HFF-Myc (cell line): ENCODE data around the gene BAX.
"Not testable (repeated sequence)": the region's sequence is repeated elsewhere in the genome, so short reads cannot be mapped to it uniquely, and the experiment has no call there.

Source experiments
- DNase-seq: peaks from one replicate; pipeline ENCODE4 v3.0.0-alpha.2; 2011; ENCODE audit warnings: low read depth; ENCODE audit errors: extremely low read depth
- H3K4me3 ChIP-seq: replicated peaks from 2 replicates; pipeline ENCODE4 v1.5.1; 2011; ENCODE audit warnings: low read depth, mild to moderate bottlenecking, control low read depth, low read length
- TF ChIP-seq, protein P1 (sequence below): IDR thresholded peaks from 2 replicates; pipeline ENCODE4 v1.5.1; 2012; ENCODE audit warnings: mild to moderate bottlenecking, low read depth, low read length, control low read depth; ENCODE audit errors: missing control alignments

Gene BAX

DNA sequence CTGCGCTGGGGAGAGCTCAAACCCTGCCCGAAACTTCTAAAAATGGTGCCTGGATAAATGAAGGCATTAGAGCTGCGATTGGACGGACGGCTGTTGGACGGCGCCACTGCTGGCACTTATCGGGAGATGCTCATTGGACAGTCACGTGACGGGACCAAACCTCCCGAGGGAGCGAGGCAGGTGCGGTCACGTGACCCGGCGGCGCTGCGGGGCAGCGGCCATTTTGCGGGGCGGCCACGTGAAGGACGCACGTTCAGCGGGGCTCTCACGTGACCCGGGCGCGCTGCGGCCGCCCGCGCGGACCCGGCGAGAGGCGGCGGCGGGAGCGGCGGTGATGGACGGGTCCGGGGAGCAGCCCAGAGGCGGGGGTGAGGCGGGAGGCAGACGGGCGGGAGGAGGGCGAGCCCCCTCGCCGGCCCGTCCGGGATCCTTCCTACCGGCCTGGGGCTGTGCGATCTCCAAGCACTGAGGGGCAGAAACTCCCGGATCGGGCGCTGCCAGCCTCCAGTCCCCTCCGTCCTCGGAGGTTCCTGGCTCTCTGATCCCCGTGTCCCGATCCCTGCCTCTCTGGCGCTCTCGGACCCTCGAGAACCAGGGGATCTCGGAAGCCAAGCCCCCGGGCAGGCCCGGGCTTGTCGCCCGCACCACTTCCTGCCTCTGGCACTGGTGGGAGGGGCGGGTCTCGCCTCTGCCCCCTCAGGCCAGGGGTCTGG lies at the start of gene BAX:
TSS of gene BAX (plus strand) at position 281 of the 713 bp plus-strand sequence. CDS start at position 335, 54 bp downstream.
- peak; percentile 87 for DNase-seq
- H3K4me3 ChIP-seq = peak within 1 kb of the TSS; percentile 95
- TF ChIP-seq, protein P1, sequence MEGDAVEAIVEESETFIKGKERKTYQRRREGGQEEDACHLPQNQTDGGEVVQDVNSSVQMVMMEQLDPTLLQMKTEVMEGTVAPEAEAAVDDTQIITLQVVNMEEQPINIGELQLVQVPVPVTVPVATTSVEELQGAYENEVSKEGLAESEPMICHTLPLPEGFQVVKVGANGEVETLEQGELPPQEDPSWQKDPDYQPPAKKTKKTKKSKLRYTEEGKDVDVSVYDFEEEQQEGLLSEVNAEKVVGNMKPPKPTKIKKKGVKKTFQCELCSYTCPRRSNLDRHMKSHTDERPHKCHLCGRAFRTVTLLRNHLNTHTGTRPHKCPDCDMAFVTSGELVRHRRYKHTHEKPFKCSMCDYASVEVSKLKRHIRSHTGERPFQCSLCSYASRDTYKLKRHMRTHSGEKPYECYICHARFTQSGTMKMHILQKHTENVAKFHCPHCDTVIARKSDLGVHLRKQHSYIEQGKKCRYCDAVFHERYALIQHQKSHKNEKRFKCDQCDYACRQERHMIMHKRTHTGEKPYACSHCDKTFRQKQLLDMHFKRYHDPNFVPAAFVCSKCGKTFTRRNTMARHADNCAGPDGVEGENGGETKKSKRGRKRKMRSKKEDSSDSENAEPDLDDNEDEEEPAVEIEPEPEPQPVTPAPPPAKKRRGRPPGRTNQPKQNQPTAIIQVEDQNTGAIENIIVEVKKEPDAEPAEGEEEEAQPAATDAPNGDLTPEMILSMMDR = no peak

DNA sequence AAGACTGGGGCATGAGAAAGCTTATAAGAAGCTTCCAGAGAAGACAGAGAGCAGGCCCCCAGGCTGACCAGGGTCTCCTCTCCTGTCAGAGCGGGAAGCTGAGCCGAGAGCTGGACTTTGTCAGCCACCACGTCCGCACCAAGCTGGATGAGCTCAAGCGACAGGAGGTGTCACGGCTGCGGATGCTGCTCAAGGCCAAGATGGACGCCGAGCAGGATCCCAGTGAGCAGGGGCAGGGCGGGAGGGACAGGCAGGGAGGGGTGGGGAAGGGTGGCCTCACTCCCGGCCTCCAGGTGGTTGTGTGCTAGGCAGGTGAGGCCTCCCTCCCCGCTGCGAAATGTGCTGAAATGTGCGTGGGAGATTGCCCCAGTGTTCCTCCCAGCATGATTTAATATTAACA lies 49.0 kb upstream of the BAX start:
- TF ChIP-seq, protein P1 = no peak
- DNase-seq = no peak
- no peak overlapping the region for H3K4me3 ChIP-seq

DNA sequence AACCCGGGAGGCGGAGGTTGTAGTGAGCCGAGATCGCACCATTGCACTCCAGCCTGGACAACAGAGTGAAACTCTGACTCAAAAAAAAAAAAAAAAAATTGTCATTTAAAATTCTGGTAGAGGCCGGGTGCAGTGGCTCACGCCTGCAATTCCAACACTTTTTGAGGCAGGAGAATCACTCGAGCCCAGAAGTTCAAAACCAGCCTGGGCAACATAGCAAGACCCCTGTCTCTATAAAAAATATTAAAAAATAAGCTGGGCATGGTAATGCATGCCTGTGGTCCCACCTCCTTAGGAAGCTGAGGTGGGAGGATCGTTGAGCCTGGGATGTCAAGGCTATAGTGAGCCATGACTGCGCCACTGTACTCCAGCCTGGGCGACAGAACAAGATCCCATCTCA lies 48.4 kb upstream of the BAX start:
- no peak for DNase-seq
- TF ChIP-seq, protein P1 = no peak
- H3K4me3 ChIP-seq = no peak overlapping the region

DNA sequence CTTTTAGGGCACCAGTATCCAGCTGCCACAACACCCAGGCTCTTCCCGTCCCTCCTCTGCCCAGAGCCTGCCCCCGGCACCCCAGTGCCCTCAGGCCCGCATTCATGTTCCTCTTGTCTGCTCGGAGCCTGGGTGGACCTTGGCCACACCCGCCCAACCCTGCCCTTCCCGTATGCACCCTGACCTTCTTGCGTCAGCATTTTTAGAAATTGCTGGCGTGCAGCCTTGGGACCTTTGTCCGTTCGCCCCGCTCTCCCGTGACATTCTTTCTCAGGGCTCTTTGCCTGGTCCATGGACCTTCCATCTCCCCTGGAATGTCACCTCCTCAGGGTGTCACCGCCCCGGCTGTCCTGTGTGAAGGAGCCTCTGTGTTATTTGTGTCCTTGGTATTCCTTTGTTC lies 47.0 kb upstream of the BAX start:
- DNase-seq = no peak
- H3K4me3 ChIP-seq = no peak overlapping the region
- TF ChIP-seq, protein P1 = no peak

DNA sequence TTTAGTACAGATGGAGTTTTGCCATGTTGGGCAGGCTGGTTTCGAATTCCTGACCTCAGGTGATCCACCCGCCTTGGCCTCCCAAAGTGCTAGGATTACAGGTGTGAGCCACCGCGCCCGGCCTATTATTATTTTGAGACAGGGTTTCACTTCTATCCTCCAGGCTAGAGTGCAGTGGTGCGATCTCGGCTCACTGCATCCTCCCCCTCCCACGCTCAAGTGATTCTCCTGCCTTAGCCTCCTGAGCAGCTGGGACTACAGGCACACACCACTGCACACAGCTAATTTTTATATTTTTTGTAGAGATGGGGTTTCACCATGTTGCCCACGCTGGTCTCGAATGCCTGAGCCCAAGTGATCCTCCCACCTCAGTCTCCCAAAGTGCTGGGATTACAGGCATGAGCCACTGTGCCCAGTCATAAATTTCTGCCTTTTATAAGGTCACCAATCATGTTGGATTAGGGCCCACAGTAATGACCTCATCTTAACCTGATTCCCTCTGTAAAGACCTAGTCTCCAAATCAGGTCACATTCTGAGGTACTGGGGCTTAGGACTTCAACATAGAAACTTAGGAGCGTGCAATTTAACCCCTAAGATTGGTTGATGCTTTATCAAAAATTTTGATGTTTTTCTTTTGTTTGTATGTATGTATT lies 45.1 kb upstream of the BAX start:
- not testable (repeated sequence) for DNase-seq, H3K4me3 ChIP-seq

DNA sequence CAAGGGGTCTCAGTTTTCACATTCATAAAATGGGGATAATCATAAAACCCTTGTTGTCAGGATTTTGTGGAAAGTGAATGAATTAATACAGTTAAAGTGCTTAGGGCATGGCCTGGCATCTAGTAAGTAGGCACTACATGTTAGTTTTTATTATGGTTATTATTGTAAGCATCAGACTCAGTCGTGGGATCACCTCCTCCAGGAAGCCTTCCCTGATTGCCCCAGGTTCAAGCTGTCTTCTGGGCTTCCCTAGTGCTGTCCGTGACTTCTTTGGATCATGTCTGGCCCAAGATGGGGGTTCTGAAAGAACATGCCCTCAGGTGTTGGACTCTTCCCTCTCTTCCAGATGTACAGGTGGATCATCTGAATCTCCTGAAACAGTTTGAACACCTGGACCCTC lies 43.9 kb upstream of the BAX start:
- TF ChIP-seq, protein P1 = no peak
- DNase-seq = no peak
- H3K4me3 ChIP-seq = no peak overlapping the region

DNA sequence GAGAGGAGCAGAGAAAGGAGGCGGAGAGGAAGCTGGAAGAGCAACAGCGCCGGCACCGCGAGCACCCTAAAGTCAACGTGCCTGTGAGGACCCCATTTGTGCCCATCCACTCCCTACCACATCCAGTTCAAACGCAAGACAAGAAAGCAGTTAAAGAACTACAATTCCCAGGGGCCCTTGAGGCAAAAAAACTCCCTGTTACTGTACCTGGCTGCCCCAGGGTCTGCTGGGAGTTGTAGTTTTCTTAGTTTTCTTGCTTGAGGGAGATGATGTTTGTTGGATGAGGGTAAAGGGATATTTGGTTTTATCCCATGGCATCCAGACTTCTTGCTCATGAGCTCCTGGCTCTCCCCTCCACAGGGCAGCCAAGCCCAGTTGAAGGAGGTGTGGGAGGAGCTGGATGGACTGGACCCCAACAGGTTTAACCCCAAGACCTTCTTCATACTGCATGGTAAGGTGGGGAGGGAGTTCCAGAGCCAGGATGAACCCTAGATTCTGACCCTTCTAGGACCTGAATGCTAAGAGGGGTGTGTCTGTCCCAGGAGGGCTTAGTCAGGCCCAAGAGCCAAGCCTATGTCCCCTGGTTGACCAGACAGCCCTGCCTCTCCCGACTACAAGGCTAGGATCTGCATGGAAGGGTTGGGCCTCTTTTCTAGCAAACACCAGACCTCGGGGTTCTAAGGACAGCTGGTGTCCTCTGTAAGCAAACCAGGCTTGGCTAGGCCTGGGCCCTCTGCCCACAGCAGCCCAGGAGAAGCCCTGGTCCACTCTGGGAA lies 41.4 kb upstream of the BAX start:
- no peak for DNase-seq
- no peak overlapping the region for H3K4me3 ChIP-seq
- TF ChIP-seq, protein P1 = no peak
